ENCODE measurements around the gene TMEM145. TPM values are rescaled to one million over a fixed set of nuclear protein-coding genes. Genes with fewer than 3 reads are reported as not detected.
"Not testable (repeated sequence)": the region's sequence is repeated elsewhere in the genome, so short reads cannot be mapped to it uniquely, and the experiment has no call there.

The TMEM145 gene
- polyA plus RNA-seq, 1 donor from 2014 or later = 30.9 TPM

- Histone ChIP-seq H3K4me2 (ENCODE audit: low read length) (no peak overlapping the region), H3K79me2 (replicated peaks; ENCODE audit: insufficient read depth, low read length) (no peaks in the 10 kb centered on the region), H3K27me3 (ENCODE audit: insufficient read depth, low read depth, low read length) (no peaks in the 10 kb centered on the region), H3K27ac (ENCODE audit: low read length) (no peak overlapping the region), H4K20me1 (ENCODE audit: insufficient read depth) (no peaks in the 10 kb centered on the region), H3F3A (ENCODE audit: insufficient read depth, low read length, poor library complexity, severe bottlenecking) (no peaks in the 10 kb centered on the region), H3K9ac (ENCODE audit: low read length) (no peak overlapping the region), H3K9me2 (ENCODE audit: insufficient read depth, low read length) (no peaks in the 10 kb centered on the region), H3K9me3 (ENCODE audit: low read length) (no peaks in the 10 kb centered on the region), H3K36me3 (ENCODE audit: insufficient read depth, low read length) (peaks cover 6% of the 10 kb centered on the region), H2AFZ (ENCODE audit: low read depth, low read length) (no peak overlapping the region), H3K4me3 (ENCODE audit: low read length) (no peak overlapping the region)
- TF ChIP-seq SMC3 (conservative IDR thresholded peaks at IDR 0.05; ENCODE audit: poor library complexity) (no peak), EZH2 (IDR thresholded peaks at IDR 0.05; ENCODE audit: borderline replicate concordance, insufficient read depth, low read length, poor library complexity, severe bottlenecking) (no peak), TAF1 (IDR thresholded peaks at IDR 0.05; ENCODE audit: low read depth) (no peak), REST (IDR thresholded peaks at IDR 0.05; ENCODE audit: borderline replicate concordance) (no peak), RAD21 (conservative IDR thresholded peaks at IDR 0.05) (no peak), POLR2AphosphoS5 (IDR thresholded peaks at IDR 0.05) (no peak), MXI1 (conservative IDR thresholded peaks at IDR 0.05; ENCODE audit: poor library complexity, severe bottlenecking) (no peak), EP300 (conservative IDR thresholded peaks at IDR 0.05; ENCODE audit: poor library complexity, severe bottlenecking) (no peak), CTCF (IDR thresholded peaks at IDR 0.05; ENCODE audit: poor library complexity, severe bottlenecking) (no peak)
Measured at GRCh38 chr19:42335971-42336370, 22.9 kb downstream of the TMEM145 start.

- H3K9me3 ChIP-seq (ENCODE audit: low read length); H3K27ac ChIP-seq (ENCODE audit: low read length); H4K20me1 ChIP-seq (ENCODE audit: insufficient read depth); H3F3A ChIP-seq (ENCODE audit: insufficient read depth, low read length, poor library complexity, severe bottlenecking); H3K27me3 ChIP-seq (ENCODE audit: insufficient read depth, low read depth, low read length); H3K4me2 ChIP-seq (ENCODE audit: low read length); H3K79me2 ChIP-seq (replicated peaks; ENCODE audit: insufficient read depth, low read length); H3K9ac ChIP-seq (ENCODE audit: low read length); H3K4me3 ChIP-seq (ENCODE audit: low read length); H2AFZ ChIP-seq (ENCODE audit: low read depth, low read length); H3K9me2 ChIP-seq (ENCODE audit: insufficient read depth, low read length); H3K36me3 ChIP-seq (ENCODE audit: insufficient read depth, low read length): not testable (repeated sequence)
Measured at GRCh38 chr19:42339126-42339860, 26.2 kb downstream of the TMEM145 start.

- H3K4me2 ChIP-seq (ENCODE audit: low read length); H3K27ac ChIP-seq (ENCODE audit: low read length); H2AFZ ChIP-seq (ENCODE audit: low read depth, low read length); H3K36me3 ChIP-seq (ENCODE audit: insufficient read depth, low read length); H3K9ac ChIP-seq (ENCODE audit: low read length); H3K27me3 ChIP-seq (ENCODE audit: insufficient read depth, low read depth, low read length); H3K9me3 ChIP-seq (ENCODE audit: low read length); H3K4me3 ChIP-seq (ENCODE audit: low read length); H3K9me2 ChIP-seq (ENCODE audit: insufficient read depth, low read length); H4K20me1 ChIP-seq (ENCODE audit: insufficient read depth); H3F3A ChIP-seq (ENCODE audit: insufficient read depth, low read length, poor library complexity, severe bottlenecking); H3K79me2 ChIP-seq (replicated peaks; ENCODE audit: insufficient read depth, low read length): not testable (repeated sequence)
Measured at GRCh38 chr19:42339922-42340321, 26.8 kb downstream of the TMEM145 start.
